Measurements from ENCODE around the gene ARSG. TPM values are rescaled to one million over a fixed set of nuclear protein-coding genes. Genes with fewer than 3 reads are reported as not detected.

Gene ARSG
- total and polyA plus RNA-seq, 9 of the 15 experiments (the other 6 are each of a cell fraction or from before 2014, with no cell fraction given) = 1.0 to 5.6 (median 1.8) TPM

DNA sequence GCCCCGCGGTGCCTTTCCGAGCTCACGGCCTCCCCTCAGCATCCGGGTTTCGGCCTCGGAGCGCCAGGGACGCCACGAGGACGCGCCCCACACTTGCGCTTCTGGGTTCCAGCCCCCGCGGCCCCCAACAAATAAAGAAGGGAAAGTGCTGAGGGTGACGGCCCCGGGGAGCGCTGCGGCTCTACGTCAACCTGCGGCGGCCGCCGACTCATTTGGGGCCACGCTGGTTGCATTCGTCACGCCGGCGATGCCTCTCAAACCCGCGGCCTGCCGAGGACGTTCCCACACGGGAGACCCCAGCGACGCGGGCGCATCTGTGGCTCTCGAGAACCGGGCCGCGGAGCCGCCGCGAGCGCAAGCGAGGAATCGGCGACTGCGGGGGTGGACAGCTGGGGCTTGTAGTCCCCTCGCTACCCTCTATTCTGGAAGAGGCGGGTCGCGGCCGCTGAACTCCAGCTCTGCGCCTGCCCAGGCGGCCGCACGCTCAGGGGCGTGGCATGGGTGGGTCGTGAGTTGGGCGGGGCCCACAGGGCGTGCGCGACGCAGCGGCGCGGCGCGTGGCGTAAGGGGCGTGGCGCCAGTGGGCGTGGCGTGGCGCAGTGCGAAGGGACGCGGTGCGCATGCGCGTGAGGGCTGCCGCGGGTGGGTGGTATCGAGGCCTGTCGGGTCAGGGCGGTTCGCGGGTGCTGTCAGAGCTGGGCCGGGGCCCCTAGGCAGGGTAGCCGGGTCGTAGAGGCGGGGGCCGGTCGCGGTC is 43.7 kb upstream of the ARSG start, which contains the start of gene AMZ2 (continued):
- TF ChIP-seq, protein P1, sequence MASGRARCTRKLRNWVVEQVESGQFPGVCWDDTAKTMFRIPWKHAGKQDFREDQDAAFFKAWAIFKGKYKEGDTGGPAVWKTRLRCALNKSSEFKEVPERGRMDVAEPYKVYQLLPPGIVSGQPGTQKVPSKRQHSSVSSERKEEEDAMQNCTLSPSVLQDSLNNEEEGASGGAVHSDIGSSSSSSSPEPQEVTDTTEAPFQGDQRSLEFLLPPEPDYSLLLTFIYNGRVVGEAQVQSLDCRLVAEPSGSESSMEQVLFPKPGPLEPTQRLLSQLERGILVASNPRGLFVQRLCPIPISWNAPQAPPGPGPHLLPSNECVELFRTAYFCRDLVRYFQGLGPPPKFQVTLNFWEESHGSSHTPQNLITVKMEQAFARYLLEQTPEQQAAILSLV (tag; IDR thresholded peaks at IDR 0.05) = no peak
- no peak for TF ChIP-seq KDM1A (IDR thresholded peaks at IDR 0.05)
- no peak for TF ChIP-seq SAP30 (IDR thresholded peaks at IDR 0.05; ENCODE audit: borderline replicate concordance, insufficient read depth, low read depth, low read length, poor library complexity, severe bottlenecking)
- TF ChIP-seq IFI16 (CRISPR knock-in tag; IDR thresholded peaks at IDR 0.05) = no peak
- no peak for TF ChIP-seq ZNF699 (CRISPR knock-in tag; IDR thresholded peaks at IDR 0.05; ENCODE audit: insufficient replicate concordance)
- TF ChIP-seq, protein P2, sequence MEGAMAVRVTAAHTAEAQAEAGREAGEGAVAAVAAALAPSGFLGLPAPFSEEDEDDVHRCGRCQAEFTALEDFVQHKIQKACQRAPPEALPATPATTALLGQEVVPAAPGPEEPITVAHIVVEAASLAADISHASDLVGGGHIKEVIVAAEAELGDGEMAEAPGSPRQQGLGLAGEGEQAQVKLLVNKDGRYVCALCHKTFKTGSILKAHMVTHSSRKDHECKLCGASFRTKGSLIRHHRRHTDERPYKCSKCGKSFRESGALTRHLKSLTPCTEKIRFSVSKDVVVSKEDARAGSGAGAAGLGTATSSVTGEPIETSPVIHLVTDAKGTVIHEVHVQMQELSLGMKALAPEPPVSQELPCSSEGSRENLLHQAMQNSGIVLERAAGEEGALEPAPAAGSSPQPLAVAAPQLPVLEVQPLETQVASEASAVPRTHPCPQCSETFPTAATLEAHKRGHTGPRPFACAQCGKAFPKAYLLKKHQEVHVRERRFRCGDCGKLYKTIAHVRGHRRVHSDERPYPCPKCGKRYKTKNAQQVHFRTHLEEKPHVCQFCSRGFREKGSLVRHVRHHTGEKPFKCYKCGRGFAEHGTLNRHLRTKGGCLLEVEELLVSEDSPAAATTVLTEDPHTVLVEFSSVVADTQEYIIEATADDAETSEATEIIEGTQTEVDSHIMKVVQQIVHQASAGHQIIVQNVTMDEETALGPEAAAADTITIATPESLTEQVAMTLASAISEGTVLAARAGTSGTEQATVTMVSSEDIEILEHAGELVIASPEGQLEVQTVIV (CRISPR knock-in tag; IDR thresholded peaks at IDR 0.05; ENCODE audit: borderline replicate concordance) = no peak
- TF ChIP-seq, protein P3, sequence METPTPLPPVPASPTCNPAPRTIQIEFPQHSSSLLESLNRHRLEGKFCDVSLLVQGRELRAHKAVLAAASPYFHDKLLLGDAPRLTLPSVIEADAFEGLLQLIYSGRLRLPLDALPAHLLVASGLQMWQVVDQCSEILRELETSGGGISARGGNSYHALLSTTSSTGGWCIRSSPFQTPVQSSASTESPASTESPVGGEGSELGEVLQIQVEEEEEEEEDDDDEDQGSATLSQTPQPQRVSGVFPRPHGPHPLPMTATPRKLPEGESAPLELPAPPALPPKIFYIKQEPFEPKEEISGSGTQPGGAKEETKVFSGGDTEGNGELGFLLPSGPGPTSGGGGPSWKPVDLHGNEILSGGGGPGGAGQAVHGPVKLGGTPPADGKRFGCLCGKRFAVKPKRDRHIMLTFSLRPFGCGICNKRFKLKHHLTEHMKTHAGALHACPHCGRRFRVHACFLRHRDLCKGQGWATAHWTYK (CRISPR knock-in tag; IDR thresholded peaks at IDR 0.05) = 0 out of 2 replicates have a peak, but pooled peaks have one; percentile 45
- peak; percentile 68 for TF ChIP-seq TAF9B (IDR thresholded peaks at IDR 0.05; ENCODE audit: partially characterized antibody)
- no peak for TF ChIP-seq MAFF (IDR thresholded peaks at IDR 0.05; ENCODE audit: low read length)
- TF ChIP-seq TAF15 (IDR thresholded peaks at IDR 0.05; ENCODE audit: low read depth, low read length) = no peak
- no peak for TF ChIP-seq NUFIP1 (IDR thresholded peaks at IDR 0.05; ENCODE audit: partially characterized antibody)
- TF ChIP-seq NELFE (IDR thresholded peaks at IDR 0.05; ENCODE audit: insufficient read depth, insufficient read length) = no peak
- TF ChIP-seq, protein P4, sequence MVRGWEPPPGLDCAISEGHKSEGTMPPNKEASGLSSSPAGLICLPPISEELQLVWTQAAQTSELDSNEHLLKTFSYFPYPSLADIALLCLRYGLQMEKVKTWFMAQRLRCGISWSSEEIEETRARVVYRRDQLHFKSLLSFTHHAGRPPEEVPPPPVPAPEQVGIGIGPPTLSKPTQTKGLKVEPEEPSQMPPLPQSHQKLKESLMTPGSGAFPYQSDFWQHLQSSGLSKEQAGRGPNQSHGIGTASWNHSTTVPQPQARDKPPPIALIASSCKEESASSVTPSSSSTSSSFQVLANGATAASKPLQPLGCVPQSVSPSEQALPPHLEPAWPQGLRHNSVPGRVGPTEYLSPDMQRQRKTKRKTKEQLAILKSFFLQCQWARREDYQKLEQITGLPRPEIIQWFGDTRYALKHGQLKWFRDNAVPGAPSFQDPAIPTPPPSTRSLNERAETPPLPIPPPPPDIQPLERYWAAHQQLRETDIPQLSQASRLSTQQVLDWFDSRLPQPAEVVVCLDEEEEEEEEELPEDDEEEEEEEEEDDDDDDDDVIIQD (CRISPR knock-in tag; IDR thresholded peaks at IDR 0.05) = no peak
- no peak for TF ChIP-seq ZNF57 (CRISPR knock-in tag; IDR thresholded peaks at IDR 0.05)
- no peak for TF ChIP-seq ZNF695 (CRISPR knock-in tag; IDR thresholded peaks at IDR 0.05)
- no peak for TF ChIP-seq POLR2AphosphoS2 (IDR thresholded peaks at IDR 0.05; ENCODE audit: low read length)
- TF ChIP-seq, protein P5, sequence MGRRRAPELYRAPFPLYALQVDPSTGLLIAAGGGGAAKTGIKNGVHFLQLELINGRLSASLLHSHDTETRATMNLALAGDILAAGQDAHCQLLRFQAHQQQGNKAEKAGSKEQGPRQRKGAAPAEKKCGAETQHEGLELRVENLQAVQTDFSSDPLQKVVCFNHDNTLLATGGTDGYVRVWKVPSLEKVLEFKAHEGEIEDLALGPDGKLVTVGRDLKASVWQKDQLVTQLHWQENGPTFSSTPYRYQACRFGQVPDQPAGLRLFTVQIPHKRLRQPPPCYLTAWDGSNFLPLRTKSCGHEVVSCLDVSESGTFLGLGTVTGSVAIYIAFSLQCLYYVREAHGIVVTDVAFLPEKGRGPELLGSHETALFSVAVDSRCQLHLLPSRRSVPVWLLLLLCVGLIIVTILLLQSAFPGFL (CRISPR knock-in tag; IDR thresholded peaks at IDR 0.05) = no peak
